ENCODE measurements around the gene CEMIP.
"Not testable (repeated sequence)": the region's sequence is repeated elsewhere in the genome, so short reads cannot be mapped to it uniquely, and the experiment has no call there.

Gene CEMIP

GRCh38 chr15:80957976-80958375 lies 178.8 kb downstream of the CEMIP start:
- DNase-seq, result no peak

GRCh38 chr15:80958818-80959495 lies 179.8 kb downstream of the CEMIP start:
- peak; percentile 28 for DNase-seq

- DNase-seq, result not testable (repeated sequence)
These were observed 186.3 kb downstream of the CEMIP start for GRCh38 chr15:80965454-80965853.

- no peak for DNase-seq
These were observed 187.4 kb downstream of the CEMIP start for GRCh38 chr15:80966431-80967197.

- DNase-seq, result no peak
These were observed 188.3 kb downstream of the CEMIP start for GRCh38 chr15:80967451-80967850.

- DNase-seq, result no peak
These were observed 188.9 kb downstream of the CEMIP start for GRCh38 chr15:80967991-80968510.

GRCh38 chr15:80969316-80969715 lies 190.1 kb downstream of the CEMIP start:
- DNase-seq, result no peak

- DNase-seq, result peak; percentile 82
These were observed 191.0 kb downstream of the CEMIP start for GRCh38 chr15:80970018-80970657.

- DNase-seq, result no peak
These were observed 191.5 kb downstream of the CEMIP start for GRCh38 chr15:80970658-80971057.

GRCh38 chr15:80971143-80971542 lies 192.0 kb downstream of the CEMIP start:
- DNase-seq, result no peak

GRCh38 chr15:80972276-80972675 lies 193.1 kb downstream of the CEMIP start:
- DNase-seq, result no peak

- no peak for DNase-seq
These were observed 195.7 kb downstream of the CEMIP start for GRCh38 chr15:80974914-80975313.

GRCh38 chr15:80976851-80977250 lies 197.7 kb downstream of the CEMIP start:
- no peak for DNase-seq

- DNase-seq, result peak; percentile 73
These were observed 198.5 kb downstream of the CEMIP start for GRCh38 chr15:80977627-80978036.

GRCh38 chr15:80978685-80979329 lies 199.6 kb downstream of the CEMIP start:
- no peak for DNase-seq

GRCh38 chr15:80979538-80980200 lies 200.5 kb downstream of the CEMIP start:
- DNase-seq, result no peak

- no peak for DNase-seq
These were observed 203.0 kb downstream of the CEMIP start for GRCh38 chr15:80982205-80982604.

GRCh38 chr15:80982839-80983238 lies 203.7 kb downstream of the CEMIP start:
- no peak for DNase-seq

GRCh38 chr15:80984856-80985255 lies 205.7 kb downstream of the CEMIP start:
- no peak for DNase-seq

GRCh38 chr15:80985981-80986380 lies 206.8 kb downstream of the CEMIP start:
- DNase-seq, result no peak

GRCh38 chr15:80986487-80986886 lies 207.3 kb downstream of the CEMIP start:
- no peak for DNase-seq

- DNase-seq, result no peak
These were observed 209.1 kb downstream of the CEMIP start for GRCh38 chr15:80988148-80988796.
